Fibroblast of pulmonary artery (primary cell): ENCODE results near the gene HOXC13.

Experiments
- DNase-seq: peaks from one replicate; pipeline ENCODE4 v3.0.0-alpha.2; 2010; ENCODE audit warnings: low read depth
- H3K4me3 ChIP-seq: replicated peaks from 2 replicates; pipeline ENCODE4 v1.5.1; 2011; ENCODE audit warnings: low read depth, mild to moderate bottlenecking, control low read depth, low read length, moderate library complexity
- CTCF ChIP-seq: IDR thresholded peaks from 2 replicates; pipeline ENCODE4 v1.5.1; 2011; ENCODE audit warnings: mild to moderate bottlenecking, control low read depth, low read length, inconsistent platforms; ENCODE audit errors: missing control alignments

HOXC13 gene

GRCh38 chr12:53963434-53964314 lies 25.0 kb downstream of the HOXC13 start:
- no peak for DNase-seq
- TF ChIP-seq CTCF = no peak
- no peak overlapping the region for H3K4me3 ChIP-seq

- no peak for TF ChIP-seq CTCF
- H3K4me3 ChIP-seq = no peak overlapping the region
- no peak for DNase-seq
Measured at GRCh38 chr12:53964315-53964713, 25.7 kb downstream of the HOXC13 start.

GRCh38 chr12:53965281-53966084 lies 26.9 kb downstream of the HOXC13 start:
- no peak for DNase-seq
- TF ChIP-seq CTCF = no peak
- H3K4me3 ChIP-seq = no peak overlapping the region

- no peak overlapping the region for H3K4me3 ChIP-seq
- no peak for TF ChIP-seq CTCF
- DNase-seq = no peak
Measured at GRCh38 chr12:53966085-53966384, 27.4 kb downstream of the HOXC13 start.

GRCh38 chr12:53966385-53967133 lies 27.9 kb downstream of the HOXC13 start:
- no peak for DNase-seq
- TF ChIP-seq CTCF = no peak
- H3K4me3 ChIP-seq = no peak overlapping the region

- no peak for TF ChIP-seq CTCF
- H3K4me3 ChIP-seq = no peak overlapping the region
- DNase-seq = no peak
Measured at GRCh38 chr12:53967421-53967925, 28.8 kb downstream of the HOXC13 start.
